ENCODE data around the gene GLI2. TPM values are rescaled to one million over a fixed set of nuclear protein-coding genes. Genes with fewer than 3 reads are reported as not detected.

The GLI2 gene
- total RNA-seq, 3 donors from 2014 or later (not counting 1 experiment from before 2014, with no cell fraction given), result not detected

DNA sequence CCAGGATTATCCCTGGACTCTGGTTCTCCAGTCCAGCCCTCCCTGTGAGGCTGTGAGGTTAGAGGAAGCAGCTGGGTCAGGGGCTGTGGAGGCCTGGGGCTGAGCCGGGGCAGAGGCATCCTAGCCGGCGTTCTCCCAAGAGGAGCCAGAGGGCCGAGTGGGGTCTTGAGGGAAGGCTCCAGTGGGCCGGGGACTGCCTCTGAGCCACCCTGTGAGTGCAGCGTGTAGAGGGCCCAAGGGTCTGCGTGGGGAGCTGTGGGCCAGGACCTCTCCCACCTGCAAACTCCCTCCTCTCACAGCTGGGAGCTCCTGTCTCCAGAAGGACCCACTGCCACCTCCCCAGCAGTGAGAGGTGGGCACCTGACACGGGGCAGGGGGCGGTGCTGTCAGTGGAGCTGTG, 41.0 kb downstream of the GLI2 start:
- no peaks in the 10 kb centered on the region for H3K4me1 ChIP-seq (ENCODE audit: control insufficient read depth, insufficient read depth, low read length)
- no peaks in the 10 kb centered on the region for H3K4me1 Mint-ChIP-seq
- TF ChIP-seq, protein P1, sequence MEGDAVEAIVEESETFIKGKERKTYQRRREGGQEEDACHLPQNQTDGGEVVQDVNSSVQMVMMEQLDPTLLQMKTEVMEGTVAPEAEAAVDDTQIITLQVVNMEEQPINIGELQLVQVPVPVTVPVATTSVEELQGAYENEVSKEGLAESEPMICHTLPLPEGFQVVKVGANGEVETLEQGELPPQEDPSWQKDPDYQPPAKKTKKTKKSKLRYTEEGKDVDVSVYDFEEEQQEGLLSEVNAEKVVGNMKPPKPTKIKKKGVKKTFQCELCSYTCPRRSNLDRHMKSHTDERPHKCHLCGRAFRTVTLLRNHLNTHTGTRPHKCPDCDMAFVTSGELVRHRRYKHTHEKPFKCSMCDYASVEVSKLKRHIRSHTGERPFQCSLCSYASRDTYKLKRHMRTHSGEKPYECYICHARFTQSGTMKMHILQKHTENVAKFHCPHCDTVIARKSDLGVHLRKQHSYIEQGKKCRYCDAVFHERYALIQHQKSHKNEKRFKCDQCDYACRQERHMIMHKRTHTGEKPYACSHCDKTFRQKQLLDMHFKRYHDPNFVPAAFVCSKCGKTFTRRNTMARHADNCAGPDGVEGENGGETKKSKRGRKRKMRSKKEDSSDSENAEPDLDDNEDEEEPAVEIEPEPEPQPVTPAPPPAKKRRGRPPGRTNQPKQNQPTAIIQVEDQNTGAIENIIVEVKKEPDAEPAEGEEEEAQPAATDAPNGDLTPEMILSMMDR (IDR thresholded peaks at IDR 0.05), result no peak
- WGBS (ENCODE audit: insufficient coverage), result 82% methylated on average over 9 of the region's 9 CpGs
- no peak overlapping the region for H3K4me3 ChIP-seq (ENCODE audit: low read length)
- no peak for ATAC-seq
- no peak overlapping the region for H3K4me3 Mint-ChIP-seq
- H3K27me3 ChIP-seq (ENCODE audit: control insufficient read depth, insufficient read depth, low read length), result no peaks in the 10 kb centered on the region
- H3K36me3 Mint-ChIP-seq, result no peaks in the 10 kb centered on the region
- H3K27ac ChIP-seq (ENCODE audit: low read length), result no peak overlapping the region
- no peaks in the 10 kb centered on the region for H3K9me3 ChIP-seq (ENCODE audit: control insufficient read depth, insufficient read depth, low read length)
- H3K36me3 ChIP-seq (ENCODE audit: control insufficient read depth, insufficient read depth, low read length), result no peaks in the 10 kb centered on the region
- H3K27me3 Mint-ChIP-seq (ENCODE audit: low read depth in 2 of 2), result no peaks in the 10 kb centered on the region
- intact Hi-C loops (cut with micrococcal nuclease), result no loop called here
- H3K9me3 Mint-ChIP-seq, result no peaks in the 10 kb centered on the region
- H3K27ac Mint-ChIP-seq, result no peak overlapping the region
- no peak for DNase-seq

DNA sequence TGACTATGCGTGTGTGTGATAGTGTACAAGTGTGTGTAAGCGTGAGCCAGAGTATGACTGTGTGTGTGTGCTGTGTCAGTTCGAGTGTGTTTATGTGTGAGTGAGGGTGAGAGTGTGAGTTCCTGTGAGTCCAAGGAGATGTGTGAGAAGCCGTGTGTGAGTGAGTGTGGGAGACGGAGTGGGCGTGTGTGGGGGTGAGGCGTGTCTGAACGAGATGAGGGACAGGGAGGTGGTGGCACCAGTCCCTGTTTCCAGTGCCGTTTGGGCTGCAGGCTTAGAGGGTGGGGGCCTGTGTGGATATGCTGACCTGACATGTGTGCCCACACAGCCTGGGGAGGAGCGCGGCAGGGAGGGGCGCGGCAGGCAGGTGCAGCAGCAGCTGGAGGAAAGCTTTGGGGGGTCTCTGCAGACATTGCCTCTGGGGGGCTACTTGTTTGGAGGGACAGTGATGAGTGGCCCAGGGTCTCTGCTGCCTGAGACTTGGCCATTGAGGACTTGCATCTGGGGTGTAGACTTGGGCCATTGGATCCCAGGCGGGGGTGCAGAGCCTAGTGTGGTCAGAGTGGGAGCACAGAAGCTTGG, 41.6 kb downstream of the GLI2 start:
- no peak for DNase-seq
- H3K4me1 Mint-ChIP-seq, result no peaks in the 10 kb centered on the region
- H3K4me3 Mint-ChIP-seq, result no peak overlapping the region
- H3K27ac Mint-ChIP-seq, result no peak overlapping the region
- 86% methylated on average over 14 of the region's 14 CpGs for WGBS (ENCODE audit: insufficient coverage)
- no peak for ATAC-seq
- Histone ChIP-seq H3K36me3 (ENCODE audit: control insufficient read depth, insufficient read depth, low read length) (no peaks in the 10 kb centered on the region), H3K27ac (ENCODE audit: low read length) (no peak overlapping the region), H3K4me1 (ENCODE audit: control insufficient read depth, insufficient read depth, low read length) (no peaks in the 10 kb centered on the region), H3K27me3 (ENCODE audit: control insufficient read depth, insufficient read depth, low read length) (no peaks in the 10 kb centered on the region), H3K4me3 (ENCODE audit: low read length) (no peak overlapping the region), H3K9me3 (ENCODE audit: control insufficient read depth, insufficient read depth, low read length) (no peaks in the 10 kb centered on the region)
- no peaks in the 10 kb centered on the region for H3K9me3 Mint-ChIP-seq
- intact Hi-C loops (cut with micrococcal nuclease), result no loop called here
- H3K27me3 Mint-ChIP-seq (ENCODE audit: low read depth in 2 of 2), result no peaks in the 10 kb centered on the region
- H3K36me3 Mint-ChIP-seq, result no peaks in the 10 kb centered on the region
- TF ChIP-seq, protein P1 (IDR thresholded peaks at IDR 0.05), result no peak

- Histone ChIP-seq H3K36me3 (ENCODE audit: control insufficient read depth, insufficient read depth, low read length) (no peaks in the 10 kb centered on the region), H3K27me3 (ENCODE audit: control insufficient read depth, insufficient read depth, low read length) (no peaks in the 10 kb centered on the region), H3K27ac (ENCODE audit: low read length) (no peak overlapping the region), H3K4me3 (ENCODE audit: low read length) (no peak overlapping the region), H3K9me3 (ENCODE audit: control insufficient read depth, insufficient read depth, low read length) (no peaks in the 10 kb centered on the region), H3K4me1 (ENCODE audit: control insufficient read depth, insufficient read depth, low read length) (no peaks in the 10 kb centered on the region)
- ATAC-seq (no peak), DNase-seq (no peak)
- Mint-ChIP-seq H3K36me3 (no peaks in the 10 kb centered on the region), H3K27ac (no peak overlapping the region), H3K4me3 (no peak overlapping the region), H3K9me3 (no peaks in the 10 kb centered on the region), H3K4me1 (no peaks in the 10 kb centered on the region), H3K27me3 (ENCODE audit: low read depth in 2 of 2) (no peaks in the 10 kb centered on the region)
- 81% methylated on average over 5 of the region's 5 CpGs for WGBS (ENCODE audit: insufficient coverage)
- TF ChIP-seq, protein P1 (IDR thresholded peaks at IDR 0.05), result no peak
- intact Hi-C loops (cut with micrococcal nuclease), result no loop called here
Observed at GRCh38 chr2:120777787-120778186, 42.1 kb downstream of the GLI2 start.

DNA sequence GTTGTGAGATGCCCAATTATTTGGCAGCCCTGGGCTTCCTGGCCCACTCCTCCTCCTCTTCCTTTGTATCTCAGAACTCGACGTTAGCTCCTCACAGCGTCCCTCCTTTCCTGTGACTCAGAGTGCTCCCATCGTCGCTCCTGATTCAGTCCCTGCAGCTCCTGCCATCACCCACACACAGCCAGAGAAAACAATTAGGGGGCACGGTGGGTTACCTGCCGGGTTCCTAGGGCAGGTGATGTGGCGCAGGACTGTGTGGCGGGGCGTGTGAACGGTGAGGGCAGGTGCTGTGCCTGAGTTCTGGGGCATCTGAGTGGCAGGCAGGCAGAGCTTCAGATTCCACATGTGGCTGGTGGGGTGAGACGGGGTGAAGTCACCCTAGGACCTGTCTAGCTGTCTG, 42.6 kb downstream of the GLI2 start:
- Histone ChIP-seq H3K4me1 (ENCODE audit: control insufficient read depth, insufficient read depth, low read length) (peaks cover 4% of the 10 kb centered on the region), H3K9me3 (ENCODE audit: control insufficient read depth, insufficient read depth, low read length) (no peaks in the 10 kb centered on the region), H3K36me3 (ENCODE audit: control insufficient read depth, insufficient read depth, low read length) (no peaks in the 10 kb centered on the region), H3K4me3 (ENCODE audit: low read length) (no peak overlapping the region), H3K27ac (ENCODE audit: low read length) (no peak overlapping the region), H3K27me3 (ENCODE audit: control insufficient read depth, insufficient read depth, low read length) (no peaks in the 10 kb centered on the region)
- Mint-ChIP-seq H3K9me3 (no peaks in the 10 kb centered on the region), H3K27me3 (ENCODE audit: low read depth in 2 of 2) (no peaks in the 10 kb centered on the region), H3K4me1 (peaks cover 0 to 2% of the 10 kb centered on the region in 2 donors), H3K27ac (no peak overlapping the region), H3K36me3 (no peaks in the 10 kb centered on the region), H3K4me3 (no peak overlapping the region)
- no peak for ATAC-seq
- TF ChIP-seq, protein P1 (IDR thresholded peaks at IDR 0.05), result no peak
- no peak for DNase-seq
- intact Hi-C loops (cut with micrococcal nuclease), result no loop called here
- 88% methylated on average over 12 of the region's 12 CpGs for WGBS (ENCODE audit: insufficient coverage)

Data from natural killer cell (primary cell).